Activated CD8-positive, alpha-beta memory T cell treated with anti-CD3 and anti-CD28 coated beads, Interleukin-2, amount 50 U/mL, for 1 hour (primary cell): ENCODE measurements around the gene P2RX2.

Experiments
- DNase-seq: peaks from one replicate; pipeline ENCODE4 v3.0.0-alpha.2; 2020; ENCODE audit errors: extremely low read depth

Gene P2RX2

DNA sequence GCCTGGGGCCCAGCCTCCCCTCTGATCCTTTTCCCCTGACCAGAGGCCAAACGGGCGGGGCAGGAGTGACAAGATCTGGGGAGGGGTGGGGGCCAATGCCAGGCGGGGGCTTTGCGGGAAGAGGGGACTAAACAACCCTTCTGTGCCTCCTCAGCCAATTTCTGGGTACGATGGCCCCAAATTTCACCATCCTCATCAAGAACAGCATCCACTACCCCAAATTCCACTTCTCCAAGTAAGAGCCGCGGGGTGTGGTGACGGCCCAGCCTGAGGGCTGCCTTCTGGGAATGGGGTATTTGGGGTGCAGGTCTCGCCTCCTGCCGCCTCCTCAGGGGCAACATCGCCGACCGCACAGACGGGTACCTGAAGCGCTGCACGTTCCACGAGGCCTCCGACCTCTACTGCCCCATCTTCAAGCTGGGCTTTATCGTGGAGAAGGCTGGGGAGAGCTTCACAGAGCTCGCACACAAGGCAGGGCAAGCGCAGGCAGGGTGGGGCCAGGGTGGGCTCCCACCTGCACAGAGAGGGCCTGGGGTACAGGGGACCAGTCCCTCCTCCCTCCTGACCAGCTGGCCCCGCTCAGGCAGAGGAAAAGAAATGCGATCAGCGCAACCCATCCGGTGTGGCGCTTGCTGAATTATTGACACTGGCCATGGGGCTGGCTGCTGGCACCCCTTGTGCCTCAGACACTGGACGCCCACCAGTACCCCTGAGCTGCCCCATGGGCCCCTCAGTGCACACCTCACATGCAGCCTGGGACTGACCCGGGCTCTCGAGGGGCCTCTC lies 1.7 kb downstream of the P2RX2 start:
- no peak for DNase-seq

DNA sequence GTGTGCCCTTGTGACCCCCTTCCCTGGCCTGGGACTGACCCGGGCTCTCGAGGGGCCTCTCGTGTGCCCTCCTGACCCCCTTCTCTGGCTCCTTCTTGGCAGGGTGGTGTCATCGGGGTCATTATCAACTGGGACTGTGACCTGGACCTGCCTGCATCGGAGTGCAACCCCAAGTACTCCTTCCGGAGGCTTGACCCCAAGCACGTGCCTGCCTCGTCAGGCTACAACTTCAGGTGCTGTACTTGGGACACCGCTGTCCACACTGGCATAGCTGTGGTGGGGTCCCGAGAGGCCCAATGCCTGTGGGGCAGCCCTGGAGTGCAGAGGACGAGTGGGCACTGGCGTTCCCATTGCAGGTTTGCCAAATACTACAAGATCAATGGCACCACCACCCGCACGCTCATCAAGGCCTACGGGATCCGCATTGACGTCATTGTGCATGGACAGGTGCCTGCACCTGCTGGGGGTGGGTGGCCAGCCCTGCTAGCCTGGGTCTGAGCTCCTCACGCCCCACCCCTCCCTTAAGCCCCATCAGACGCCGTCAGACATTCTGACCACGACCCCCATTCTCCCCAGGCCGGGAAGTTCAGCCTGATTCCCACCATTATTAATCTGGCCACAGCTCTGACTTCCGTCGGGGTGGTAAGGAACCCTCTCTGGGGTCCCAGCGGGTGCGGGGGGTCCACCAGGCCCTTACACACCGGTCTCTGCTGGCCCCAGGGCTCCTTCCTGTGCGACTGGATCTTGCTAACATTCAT lies 2.5 kb downstream of the P2RX2 start:
- DNase-seq, result no peak

DNA sequence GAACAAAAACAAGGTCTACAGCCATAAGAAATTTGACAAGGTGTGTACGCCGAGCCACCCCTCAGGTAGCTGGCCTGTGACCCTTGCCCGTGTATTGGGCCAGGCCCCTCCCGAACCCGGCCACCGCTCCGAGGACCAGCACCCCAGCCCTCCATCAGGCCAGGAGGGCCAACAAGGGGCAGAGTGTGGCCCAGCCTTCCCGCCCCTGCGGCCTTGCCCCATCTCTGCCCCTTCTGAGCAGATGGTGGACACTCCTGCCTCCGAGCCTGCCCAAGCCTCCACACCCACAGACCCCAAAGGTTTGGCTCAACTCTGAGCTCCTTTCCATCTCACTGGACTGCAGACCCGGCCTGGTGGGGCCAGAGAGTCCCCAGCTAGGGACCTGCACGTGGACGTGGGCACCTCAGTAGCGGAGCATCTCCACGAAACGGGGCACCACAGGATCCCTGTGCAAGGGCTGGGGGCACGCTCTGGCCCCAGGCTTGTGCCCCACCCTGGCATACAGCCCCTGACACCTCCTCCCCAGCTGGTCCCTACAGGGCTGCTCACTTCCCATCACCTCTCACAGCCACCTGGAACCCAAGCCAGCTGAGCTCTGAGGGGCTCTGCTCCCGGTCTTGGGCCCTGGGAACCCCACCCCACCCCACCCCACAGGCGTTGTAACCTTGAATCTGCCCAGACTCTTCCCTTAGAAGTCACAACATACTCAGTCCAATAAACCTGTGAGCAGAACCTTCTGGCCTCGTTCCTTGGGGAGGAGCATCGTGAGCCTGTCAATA lies 3.3 kb downstream of the P2RX2 start:
- no peak for DNase-seq

DNA sequence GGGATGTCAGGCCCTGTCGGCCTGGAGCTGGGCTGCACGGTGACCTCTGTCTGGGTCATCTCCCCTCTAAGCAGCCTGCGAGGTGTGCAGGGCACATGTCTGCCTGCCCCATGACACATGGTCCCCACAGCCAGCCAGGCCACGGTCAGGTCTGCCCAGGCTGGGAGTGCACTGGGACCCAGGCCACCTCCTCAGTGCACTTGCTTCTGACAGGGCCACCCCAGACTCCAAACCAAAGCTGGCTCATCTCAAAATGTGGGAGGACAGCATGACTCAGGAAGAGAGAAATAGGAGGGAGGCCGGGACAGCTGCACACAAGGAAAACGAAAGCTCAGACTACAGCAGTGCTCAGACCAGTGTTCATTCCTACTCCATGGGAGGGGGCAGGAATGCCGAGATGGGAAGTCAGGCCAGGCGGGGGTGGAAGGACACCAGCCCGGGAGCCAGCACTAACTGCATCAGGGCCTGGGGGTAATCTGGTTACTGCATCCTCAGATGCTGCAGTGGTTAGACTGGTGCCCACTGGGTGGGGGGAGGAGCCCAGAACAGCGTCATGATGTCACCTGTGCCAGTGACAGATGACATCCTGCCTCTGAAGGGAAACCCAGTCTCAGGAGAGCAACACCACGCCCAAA lies 4.0 kb downstream of the P2RX2 start:
- no peak for DNase-seq

DNA sequence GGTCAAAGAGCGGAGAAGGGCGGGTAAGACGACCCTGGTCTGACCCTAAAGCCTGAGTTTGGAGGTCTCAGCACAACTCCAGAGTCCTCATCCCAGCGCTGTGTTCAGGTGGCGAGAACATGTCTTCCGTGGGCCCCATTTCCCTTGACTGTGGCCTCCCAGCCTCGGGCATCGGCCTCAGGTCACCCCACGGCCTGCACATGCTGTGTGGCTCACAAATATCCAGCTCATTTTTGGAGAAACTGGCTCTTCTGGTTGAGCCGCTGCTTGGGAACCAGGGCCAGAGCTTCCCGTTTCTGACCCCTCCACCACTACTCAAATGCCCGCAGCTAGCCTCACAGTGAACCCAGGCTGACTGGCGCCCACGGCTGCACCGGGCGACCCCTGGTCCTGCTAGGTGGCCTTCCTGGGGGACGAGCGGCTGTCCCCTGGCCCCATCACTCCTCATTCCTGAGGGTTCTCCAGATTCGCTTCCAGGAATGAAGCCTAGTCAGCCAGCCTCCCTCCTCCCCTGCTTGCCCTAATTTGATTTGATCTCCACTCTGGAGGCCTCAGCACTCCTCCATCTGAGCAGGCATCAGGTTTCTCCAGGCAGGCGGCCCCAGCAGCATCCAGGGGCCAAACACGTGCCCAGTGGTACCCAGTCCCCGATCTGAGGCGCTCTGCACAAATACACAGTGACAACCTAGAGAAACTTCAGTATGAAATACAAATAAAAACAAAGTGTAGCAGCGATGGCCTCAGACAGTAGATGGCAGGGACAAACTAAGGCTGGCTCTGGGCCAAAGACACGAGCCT lies 4.7 kb downstream of the P2RX2 start:
- DNase-seq, result no peak

DNA sequence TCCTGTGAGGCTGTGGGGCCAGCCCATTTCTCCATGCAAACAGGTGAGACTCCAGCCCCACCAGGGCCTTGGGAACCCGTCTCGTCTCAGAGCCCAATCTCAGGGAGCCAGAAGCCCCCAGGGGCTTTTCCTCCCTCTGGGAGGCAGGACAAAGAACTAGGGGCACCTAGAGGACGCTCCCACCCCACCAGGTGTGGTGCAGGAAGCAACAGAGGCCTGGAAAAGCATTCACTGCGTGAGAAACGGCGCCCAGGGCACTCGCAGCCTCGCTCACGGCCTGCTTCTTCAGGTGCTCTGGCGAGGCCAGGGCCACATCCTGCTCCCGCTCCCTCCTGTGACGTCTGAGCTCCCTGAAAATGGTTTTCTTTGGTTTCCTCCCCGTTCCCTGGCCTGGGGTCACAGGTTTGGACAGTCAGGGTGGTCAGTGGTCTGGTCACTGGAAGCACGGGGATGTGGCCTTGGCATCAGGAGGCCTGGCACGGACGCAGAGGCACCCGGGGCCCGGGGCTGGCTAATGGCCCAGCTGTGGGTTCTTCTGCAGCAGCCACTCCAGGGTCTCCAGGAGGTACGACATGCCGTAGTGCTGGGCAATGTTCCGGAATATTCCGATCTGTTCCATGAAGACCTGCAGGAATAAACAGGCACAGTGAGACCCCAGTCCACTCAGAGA lies 5.7 kb downstream of the P2RX2 start:
- DNase-seq, result no peak

DNA sequence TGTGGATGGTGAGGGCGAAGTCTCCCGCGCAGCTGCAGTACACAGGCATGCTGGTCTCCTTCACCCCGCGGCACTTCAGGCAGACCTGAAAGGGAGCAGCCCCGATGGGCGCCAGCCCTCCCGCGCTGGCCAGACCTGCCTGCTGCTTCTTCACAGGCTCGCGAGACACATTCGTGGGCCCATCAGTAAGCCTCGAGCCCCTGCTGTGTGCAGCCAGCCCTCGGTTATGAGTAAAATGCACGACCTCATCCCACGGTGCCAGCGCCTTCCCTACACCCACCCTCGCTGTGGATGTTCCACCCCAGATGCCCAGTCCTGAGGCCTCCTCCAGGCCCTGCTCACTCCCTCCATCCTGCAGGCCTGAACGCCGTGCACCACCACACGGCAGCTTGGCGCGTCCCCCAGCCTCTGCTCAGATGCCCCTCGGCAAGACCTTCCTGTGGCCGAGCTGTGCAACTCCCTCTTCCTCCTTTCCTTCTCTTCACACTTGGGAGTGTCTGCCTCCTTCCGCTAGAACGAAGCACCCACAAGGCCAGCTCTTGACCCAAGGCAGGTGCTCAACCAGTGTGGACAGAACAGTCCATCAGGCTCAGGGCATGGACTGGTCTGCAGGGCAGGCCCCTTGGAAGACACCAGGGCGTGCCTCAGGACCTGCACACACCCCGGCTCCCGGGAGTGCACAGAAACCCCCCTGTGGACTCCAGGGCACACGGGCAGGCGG lies 6.5 kb downstream of the P2RX2 start:
- no peak for DNase-seq

DNA sequence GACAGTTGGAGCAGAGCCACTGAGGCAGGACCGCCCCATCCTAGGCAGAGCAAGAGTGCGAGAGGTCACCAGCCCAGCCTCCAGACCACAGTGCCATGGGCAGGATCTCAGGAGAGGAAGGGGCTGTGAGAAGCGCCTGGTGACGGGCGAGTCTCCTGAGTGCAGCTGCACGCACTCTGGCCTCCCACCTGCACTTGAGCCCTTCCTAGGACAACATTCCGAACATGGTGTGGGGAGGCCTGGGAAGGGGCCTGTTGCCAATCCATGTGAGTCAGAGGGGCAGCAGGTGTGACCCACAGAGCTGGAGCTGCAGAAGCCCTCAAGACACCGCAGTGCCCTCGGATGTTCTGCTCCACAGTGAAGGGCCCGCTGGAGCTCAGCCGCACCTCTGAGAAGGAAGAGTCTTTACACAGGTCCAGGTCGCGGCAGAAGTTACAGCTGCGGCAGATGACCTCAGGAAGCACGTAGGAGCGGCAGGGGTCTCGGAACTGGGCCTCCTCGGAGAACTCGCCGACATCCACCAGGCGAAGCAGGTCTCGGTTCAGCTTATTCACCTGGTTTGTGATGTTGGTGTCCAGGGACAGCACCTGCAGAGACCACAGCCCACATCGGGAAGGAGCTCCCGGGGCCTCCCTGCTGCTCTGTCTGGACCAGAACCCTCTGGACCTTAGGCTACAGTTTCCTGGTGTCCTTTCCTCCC lies 7.3 kb downstream of the P2RX2 start:
- no peak for DNase-seq

DNA sequence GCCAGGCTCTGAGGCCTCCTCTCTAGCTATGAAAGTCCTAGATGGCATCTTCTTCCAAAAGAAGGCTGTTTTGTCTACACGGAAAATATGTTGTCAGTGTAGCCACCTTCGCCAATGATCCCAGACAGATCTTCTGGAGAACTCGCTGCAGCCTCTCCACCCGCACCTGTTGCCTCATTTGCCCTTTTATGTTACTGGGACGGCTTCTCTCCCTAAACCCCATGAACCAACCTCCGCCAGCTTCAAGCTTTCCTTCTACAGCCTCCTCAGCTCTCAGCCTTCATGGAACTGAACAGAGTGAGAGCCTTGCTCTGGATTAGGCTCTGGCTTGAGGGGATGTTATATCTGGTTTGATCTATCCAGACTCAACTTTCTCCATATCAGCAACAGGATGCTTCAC lies 10.8 kb downstream of the P2RX2 start:
- DNase-seq, result no peak

DNA sequence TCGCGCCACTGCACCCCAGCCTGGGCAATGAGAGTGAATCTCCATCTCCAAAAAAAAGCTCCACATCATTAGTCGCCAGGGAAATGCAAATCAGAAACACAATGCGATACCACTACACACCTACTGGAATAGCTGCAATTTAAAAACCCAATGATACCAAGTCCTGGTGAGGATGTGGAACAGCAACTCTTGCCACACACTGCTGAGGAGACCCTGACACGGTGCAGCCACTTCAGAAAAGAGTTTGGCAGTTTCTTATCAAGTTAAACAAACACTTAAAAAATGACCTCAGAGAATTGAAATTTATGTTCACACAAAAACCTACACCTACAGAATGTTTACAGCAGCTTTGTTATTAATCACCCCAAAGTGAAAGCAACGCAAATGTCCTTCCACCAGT lies 12.1 kb downstream of the P2RX2 start:
- no peak for DNase-seq

DNA sequence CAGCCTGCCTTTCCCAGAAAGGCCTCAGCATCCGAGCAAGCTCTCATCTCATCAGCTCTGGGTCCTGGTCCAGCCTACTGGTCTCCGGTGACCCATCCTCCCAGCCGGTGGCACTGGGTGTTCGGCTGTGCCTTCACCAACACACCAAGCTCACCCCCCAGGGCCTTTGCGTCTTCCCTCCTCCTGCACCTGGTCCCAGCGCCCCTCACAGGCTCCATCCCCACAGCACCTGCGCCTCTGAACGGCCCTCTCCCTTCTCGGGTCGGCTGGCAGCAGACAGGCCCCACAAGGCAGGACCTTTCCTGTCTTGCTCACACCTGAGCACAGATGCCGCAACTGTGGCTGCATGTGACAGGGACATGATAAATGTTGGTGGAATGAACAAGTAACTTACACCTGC lies 13.1 kb downstream of the P2RX2 start:
- DNase-seq, result no peak

DNA sequence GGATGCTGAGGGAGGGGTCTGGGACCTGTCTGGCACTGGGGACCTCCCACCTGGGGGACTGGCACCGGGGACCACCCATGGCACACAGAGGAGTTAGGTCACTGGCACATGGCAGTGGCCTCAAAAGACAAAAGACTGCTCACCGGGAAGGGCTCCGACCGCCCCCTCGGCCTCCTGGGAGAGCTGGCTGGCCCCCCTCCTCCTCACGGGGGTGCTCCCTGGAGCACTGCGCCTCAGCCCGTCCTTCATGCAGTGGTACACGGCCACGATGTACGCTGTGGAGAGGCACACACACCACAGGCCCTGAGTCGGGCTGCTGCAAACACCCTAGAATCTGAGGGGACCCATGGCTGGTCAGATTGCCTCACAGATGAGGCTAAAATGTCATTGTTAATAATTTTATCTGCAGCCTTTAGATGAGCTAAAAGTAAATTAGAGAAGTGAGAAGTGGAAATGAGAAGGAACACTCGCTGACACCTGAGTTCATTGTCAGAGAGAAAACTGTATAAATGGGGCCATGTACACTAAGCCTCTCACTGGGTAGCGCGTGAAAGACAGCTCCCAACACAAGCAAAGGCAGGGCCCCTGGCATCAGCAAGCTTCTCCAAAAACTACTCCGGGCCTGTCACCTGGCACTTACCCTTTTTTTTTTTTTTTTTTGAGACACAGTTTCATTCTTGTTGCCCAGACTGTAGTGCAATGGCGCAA lies 14.1 kb downstream of the P2RX2 start:
- DNase-seq, result no peak

DNA sequence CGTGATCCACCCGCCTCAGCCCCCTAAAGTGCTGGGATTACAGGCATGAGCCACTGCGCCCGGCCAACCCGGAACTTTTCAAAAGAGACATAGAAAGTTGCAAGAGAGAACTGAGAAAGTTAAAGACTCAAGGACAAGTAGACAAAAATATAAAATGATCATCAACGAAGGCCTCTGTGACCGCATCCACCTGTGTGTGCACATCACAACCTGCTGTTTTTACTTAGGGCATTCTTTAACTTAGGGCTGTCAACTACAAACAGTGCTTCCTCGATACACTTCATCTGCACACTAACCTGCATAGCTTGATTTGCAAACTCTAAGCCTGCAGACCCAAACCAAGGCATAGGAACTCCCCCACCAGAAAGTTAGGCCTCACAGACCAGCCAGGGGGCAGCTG lies 14.8 kb downstream of the P2RX2 start:
- no peak for DNase-seq

DNA sequence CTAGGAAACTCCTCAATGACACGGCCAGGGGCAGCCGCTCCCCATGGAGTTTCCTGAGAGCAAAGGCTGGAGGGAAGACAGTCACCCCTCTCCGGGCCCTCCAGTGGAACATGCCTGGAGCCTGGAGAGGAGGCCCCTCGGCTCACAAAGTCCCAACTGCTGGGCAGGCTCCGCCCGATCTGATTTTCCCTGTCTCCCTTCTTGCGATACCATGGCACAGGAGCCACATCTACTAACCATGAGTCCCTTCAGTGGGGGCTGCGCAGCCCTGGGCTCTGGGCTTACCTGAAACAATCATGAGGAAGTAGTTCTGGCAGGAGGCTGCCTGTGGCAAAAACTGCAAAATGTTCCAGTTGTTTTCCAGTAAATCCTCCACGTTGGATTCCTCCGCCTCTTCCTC lies 15.3 kb downstream of the P2RX2 start:
- no peak for DNase-seq

DNA sequence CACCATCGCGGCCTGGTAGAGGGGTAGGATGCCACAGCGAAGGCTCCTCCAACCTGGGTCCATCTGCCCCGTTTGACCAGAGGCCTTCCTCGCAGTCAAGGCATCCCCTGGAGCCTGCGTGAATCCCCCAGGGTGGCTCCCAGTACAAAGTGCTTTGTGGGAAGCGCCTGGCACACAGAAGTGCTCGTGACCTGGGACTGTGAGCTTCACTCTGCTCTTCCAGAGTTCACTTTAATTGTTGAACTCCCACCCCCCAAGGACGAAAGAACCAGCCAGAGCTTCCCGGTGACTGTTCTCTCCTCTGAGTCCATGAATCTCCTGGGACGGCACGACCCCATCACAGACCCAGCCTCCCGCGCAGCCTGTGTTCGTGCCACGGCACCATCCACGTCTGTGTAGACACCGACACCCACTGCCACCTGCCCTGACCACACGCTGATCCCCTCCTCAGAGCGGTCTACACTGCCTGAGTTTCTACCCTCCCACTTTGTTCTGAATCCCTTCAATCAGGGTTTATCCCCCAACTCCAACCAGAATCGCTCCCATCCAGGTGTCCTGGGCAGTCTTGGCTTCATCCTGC lies 15.9 kb downstream of the P2RX2 start:
- no peak for DNase-seq

DNA sequence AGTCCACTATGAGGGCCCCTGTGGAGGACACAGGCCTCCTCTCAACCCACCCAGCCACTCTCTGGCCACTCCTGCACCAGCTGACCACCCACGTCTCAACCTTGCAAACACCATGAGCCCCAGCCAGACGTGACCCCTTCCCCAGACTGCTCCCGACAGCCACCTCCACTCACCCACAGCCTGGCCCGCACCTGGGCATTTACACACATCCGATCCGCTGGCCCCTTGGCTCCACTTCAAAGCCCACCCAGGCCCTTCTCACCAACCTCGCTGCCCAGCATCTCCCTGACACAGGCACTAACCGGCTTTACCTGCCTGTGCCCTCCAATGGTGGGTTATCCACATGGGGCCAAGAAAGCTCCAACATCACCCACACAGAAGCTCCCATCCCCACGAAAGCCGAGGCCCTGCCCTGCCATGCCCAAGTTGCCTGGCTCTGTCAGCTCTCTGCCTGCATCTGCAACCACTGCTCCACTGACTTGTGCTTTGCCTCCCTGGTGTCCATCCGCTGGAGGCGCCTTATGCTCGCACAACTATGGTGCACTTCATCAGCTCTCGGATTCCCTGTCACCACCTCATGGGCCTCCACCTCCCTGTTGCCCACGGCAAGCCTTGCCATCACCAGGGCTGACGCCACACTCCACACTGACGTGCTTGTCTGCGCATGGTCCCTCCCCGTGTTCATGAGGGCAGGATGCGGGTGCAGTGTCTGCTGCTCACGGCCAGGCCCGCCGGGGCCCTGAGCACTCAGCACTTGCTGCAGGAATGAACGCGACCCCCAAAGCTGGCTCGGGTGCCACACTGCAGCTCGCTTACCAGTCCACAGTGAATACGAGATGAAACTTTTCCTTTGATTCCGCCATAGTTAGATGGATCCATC lies 16.7 kb downstream of the P2RX2 start:
- no peak for DNase-seq

DNA sequence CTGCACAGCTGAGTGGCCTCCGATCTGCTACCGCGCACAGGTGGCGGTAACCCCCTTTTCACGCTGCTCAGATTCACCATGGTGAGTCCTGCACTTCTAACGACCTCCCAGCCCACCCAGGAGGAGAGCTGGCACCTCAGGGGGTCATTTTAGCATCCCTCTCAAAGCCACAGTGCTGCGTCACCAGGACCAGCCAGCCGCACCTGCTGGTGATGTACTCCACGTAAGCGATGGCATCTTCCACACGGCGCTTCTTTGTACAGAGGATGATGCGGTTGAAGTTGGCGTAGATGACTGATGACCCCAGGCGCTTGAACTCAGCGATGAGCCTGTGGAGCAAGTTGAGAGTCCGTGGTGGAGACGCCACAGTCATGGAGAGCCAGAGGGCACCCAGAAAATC lies 19.2 kb downstream of the P2RX2 start:
- DNase-seq, result no peak
